NCI-H2196 (cell line): ENCODE results near the gene SCG3.

ENCODE experiments used
- DNase-seq: peaks from one replicate; lab custom pipeline; 2025; ENCODE audit not compliant: unreplicated experiment; lab: John Stamatoyannopoulos, UW

Gene SCG3

DNA sequence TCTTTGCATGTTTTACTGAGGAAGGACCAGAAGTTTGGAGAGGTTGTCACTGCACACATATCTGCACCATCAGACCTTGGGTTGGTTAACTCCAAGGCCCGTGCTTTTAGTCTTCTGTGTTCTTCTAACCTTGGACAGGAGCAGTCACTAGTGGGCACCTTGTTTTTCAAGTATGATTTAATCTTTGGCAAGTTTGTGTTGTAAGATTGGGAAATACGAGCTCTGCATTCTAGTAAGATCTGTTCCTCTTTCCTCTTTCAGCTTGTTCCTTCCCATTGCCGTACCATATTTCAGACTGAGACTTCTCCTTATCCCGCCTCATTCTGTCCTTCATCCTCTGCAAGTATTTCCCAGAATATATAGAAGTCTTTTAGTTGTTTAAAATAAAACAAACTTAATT, 75.2 kb downstream of the SCG3 start:
- DNase-seq, result no peak

- no peak for DNase-seq
Measured at GRCh38 chr15:51757450-51757849, 76.1 kb downstream of the SCG3 start.

- peak; percentile 23 for DNase-seq
Measured at GRCh38 chr15:51758645-51759044, 77.3 kb downstream of the SCG3 start.

GRCh38 chr15:51759557-51760070, 78.3 kb downstream of the SCG3 start:
- peak; percentile 66 for DNase-seq

GRCh38 chr15:51760805-51761204, 79.5 kb downstream of the SCG3 start:
- no peak for DNase-seq

GRCh38 chr15:51765751-51766150, 84.4 kb downstream of the SCG3 start:
- no peak for DNase-seq

DNA sequence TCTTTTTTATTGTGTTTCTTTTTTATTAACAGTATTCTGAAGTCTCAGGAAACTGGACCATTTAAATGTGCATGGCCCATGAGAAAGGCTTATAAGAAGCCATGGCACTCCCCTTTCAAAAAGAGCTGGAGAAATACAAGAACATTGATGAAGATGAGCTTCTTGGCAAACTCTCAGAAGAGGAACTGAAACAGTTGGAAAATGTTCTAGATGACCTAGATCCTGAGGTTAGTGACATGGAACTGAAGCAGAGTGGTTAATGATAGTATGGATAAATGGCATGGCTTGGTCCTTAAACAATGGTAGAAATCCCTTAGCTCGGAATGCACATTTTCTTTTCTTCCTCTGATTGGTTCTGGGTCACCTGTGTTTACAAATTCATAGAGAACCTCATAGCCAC, 85.0 kb downstream of the SCG3 start:
- no peak for DNase-seq

GRCh38 chr15:51768018-51768417, 86.7 kb downstream of the SCG3 start:
- DNase-seq, result no peak
